Activated naive CD8-positive, alpha-beta T cell treated with anti-CD3 and anti-CD28 coated beads, Interleukin-2, amount 50 U/mL, for 16 hours (primary cell): ENCODE results near the gene GUCA2B.
A peak's percentile ranks its signal among the peaks of the same experiment; 100 is the strongest.

Source experiments
- DNase-seq: peaks from one replicate; pipeline ENCODE4 v3.0.0-alpha.2; 2020; ENCODE audit warnings: low read depth, low spot score

The GUCA2B gene

GRCh38 chr1:42142894-42143675 lies 10.1 kb upstream of the GUCA2B start:
- no peak for DNase-seq

GRCh38 chr1:42143896-42144710 lies 9.1 kb upstream of the GUCA2B start:
- DNase-seq = no peak

- no peak for DNase-seq
Measured at GRCh38 chr1:42144711-42145388, 8.4 kb upstream of the GUCA2B start.

DNA sequence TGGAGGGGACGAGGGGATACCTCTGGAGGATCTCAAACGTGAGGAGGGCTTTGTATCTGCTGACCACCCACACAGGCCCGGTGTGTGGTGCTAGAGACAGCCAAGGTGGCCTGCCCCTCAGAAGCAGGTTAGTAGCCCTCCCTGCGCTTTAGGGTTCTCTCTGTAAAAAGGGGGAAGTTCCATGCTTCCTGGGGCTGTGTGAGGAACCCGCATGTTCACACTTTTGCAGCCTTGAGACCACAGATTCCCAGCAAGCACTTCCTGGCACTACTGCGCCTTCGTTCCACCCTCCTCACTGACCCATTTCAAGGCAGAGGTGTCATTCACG lies 7.9 kb upstream of the GUCA2B start:
- no peak for DNase-seq

GRCh38 chr1:42145764-42146625 lies 7.2 kb upstream of the GUCA2B start:
- DNase-seq = no peak

- peak; percentile 44 for DNase-seq
Measured at GRCh38 chr1:42146626-42147320, 6.4 kb upstream of the GUCA2B start.

GRCh38 chr1:42148166-42148565 lies 5.0 kb upstream of the GUCA2B start:
- DNase-seq = no peak

GRCh38 chr1:42150651-42151050 lies 2.6 kb upstream of the GUCA2B start:
- no peak for DNase-seq

DNA sequence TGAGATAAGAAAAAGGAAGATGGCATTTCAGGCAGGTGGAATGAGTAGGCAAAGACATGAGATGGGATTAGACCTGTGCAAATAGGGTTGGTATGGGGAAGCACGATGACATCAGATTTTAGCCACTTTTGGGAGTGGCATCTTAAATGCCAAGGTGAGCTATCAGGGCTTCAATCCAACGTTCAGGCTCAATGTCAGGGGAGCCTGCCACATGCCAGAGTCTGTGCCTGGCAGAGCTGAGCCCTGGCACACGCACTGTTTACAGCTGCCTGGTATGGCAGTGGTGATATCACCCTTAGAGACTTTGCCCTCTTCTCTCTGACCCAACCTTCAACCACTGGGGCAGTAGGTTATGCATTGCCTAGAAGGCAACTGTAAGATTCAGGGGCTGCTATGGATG lies 1.1 kb upstream of the GUCA2B start:
- DNase-seq = no peak

- DNase-seq = no peak
Measured at GRCh38 chr1:42153624-42154023, 414 bp downstream of the GUCA2B start.

GRCh38 chr1:42154685-42155084 lies 1.5 kb downstream of the GUCA2B start:
- no peak for DNase-seq

DNA sequence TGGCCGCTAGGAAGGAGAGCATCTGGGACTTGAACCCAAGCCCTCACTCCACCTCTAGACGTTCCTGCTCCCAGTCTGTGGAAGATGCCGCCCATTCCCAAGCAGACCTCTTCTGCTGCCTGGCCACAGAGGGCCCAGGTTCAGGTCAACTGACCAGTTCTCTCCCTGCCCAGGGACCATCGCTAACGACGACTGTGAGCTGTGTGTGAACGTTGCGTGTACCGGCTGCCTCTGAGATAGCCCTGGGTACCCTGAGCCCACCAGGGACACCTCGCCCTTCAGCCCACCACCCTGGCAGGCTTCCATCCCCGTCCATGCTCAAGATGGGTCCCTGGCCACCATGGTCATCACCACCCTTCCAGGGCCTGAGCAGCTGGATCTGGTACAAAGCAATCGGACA lies 2.2 kb downstream of the GUCA2B start:
- DNase-seq = no peak

GRCh38 chr1:42157667-42158066 lies 4.5 kb downstream of the GUCA2B start:
- DNase-seq = no peak

GRCh38 chr1:42158189-42158588 lies 5.0 kb downstream of the GUCA2B start:
- no peak for DNase-seq

GRCh38 chr1:42162181-42162580 lies 9.0 kb downstream of the GUCA2B start:
- no peak for DNase-seq

DNA sequence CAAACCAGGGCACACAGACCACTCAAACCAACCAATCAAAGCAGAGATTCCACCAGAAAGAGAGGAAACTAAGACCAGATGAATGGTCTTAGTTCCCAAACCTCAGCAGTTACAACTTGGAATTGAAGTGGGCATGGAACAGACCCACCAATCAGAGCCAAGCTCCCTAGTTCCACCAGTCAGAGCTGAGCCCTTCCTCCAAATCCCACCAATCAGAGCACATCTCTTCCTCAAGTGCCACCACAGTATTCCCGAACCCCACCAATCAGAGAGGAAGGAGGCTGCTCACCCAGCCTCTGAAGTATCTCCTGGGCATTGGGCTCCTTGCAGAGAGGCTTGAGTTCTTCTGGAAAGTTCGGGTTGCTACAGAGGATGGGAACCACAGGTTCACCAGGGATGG lies 9.9 kb downstream of the GUCA2B start:
- no peak for DNase-seq

DNA sequence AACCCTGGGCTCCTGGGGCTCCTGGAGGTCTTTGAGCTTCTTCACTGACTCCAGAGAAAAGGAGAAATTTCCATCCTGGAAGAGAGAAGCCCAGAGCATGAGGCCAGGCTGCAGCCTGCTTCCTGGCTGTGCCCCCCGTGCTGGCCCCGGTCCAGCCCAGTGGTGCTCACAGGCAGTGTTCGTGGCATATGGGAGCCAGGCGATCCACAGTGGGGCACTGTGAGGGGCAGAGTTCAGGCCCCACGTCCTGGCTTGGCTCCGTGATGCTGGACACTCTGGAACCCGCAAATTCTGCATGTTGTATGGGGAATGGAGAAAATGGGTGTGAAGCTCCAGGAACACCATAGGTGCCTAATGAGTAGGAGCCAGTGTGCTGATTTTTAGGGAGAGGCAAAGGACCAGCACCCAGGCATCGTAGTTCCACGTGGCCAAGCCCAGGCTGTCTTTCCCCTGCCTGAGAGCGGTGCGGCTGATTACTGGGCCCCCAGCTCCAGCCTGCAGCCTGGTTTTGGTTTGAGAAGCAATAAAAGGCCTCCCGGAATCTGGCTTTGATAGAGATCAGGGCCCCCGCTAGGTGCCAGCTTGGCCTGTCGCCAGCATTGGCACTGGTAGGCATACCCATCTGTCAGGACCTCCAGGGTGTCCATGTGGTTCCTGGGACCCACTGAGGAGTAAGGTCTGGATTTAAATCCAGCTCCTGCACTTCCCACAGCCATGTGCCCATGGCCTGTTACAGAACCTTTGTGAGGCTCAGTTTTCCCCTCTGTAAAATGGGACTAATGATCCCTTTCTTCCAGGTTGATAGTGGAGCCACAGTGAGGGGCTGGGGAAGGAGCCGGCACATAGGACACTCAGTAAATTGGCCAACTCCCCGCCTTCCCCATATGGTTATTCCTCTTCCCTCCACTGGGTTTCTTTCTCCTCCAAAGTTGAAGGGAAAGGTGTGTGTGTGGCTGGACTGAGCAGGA lies 10.6 kb downstream of the GUCA2B start:
- no peak for DNase-seq

GRCh38 chr1:42164551-42165420 lies 11.6 kb downstream of the GUCA2B start, which contains the start of gene GUCA2A:
TSS of gene GUCA2A (minus strand) at chr1:42164745. CDS start at chr1:42164712, 33 bp downstream.
- DNase-seq = no peak
